HG03039 (cell line): Measurements from ENCODE around the gene CYSTM1.

ENCODE experiments used
- ATAC-seq: cut with Tn5 transposase; IDR thresholded peaks from one replicate; pipeline ENCODE4 v1.9.1; 2021; ENCODE audit warnings: mild to moderate bottlenecking, moderate library complexity; ENCODE audit not compliant: unreplicated experiment

CYSTM1 gene

DNA sequence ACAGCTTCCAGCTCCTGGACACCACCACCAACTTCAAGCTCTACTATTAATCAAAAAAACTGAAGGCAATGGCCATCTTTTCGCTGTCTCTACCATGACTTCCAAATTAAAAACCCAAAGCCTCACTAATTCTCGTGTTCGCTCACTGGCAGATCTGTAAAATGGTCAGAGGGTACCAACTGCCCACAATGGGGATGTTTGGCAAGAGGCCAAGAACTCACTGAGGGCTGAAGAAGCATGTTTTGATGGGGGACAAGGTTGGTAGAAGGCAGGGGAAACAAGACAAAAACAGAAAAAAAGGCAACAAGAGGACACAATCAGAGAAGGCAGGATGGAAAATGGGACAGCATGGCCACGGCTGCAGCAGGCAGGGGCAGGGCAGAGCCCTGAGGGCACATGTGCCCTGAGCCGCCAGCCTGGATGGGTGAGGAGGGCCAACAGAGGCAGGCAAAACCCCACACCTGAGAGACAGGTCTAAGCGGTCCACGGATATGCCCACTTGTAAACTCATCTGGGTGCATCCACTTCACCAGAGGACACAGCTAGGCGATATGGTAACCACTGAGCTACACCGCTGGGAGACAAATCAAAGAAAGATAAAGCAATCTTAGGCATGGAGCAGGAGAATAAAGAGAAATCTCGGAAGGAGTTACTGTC is 77.6 kb downstream of the CYSTM1 start:
- no peak for ATAC-seq

DNA sequence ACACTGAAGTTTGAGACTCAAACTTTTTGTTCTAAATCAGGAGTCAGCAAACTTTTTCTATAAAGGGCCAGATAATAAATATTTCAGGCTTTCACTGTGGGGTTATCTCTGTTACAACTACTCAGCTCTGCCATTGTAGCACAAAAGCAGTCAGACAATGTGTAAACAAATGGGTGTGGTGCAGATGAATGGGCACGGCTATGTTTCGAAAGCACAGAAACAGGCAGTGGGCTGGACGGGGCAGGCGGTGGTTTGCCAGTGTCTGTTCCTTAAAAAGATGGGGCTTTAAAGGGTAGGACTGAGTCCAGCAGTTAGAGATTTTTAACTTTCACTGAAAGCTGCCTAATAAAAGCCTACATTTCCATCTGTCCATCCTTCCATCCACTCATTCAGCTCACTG is 79.0 kb downstream of the CYSTM1 start:
- no peak for ATAC-seq

DNA sequence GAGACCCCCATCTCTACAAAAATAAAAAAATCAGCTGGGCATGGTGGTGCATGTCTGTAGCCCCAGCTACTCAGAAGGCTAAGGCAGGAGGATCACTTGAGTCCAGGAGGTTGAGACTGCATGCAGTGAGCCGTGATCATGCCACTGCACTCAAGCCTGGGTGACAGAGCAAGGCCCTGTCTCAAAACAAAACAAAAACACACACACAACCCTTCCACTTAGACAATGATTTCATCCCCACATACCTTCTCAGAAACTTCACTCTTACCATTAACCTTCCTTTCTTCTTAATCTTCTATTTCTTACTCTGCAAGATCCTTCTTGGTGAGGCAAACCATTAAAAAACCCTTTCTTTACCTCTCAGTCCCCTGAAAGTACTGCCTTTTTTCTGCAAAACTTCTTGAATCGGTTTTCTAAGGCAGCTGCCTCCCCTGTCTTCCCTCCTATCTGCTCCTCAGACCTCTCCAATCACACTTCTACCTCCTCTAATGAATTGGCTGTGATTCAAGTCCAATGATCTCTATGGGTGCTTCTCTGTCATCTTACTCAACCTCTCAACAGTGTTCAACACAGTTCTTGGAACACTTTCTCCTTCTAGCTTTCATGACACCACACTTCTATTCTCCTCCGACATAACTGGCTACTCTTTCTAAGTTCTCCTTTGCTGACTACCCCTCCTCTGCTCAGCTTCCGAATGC is 80.6 kb downstream of the CYSTM1 start:
- no peak for ATAC-seq

- ATAC-seq, result no peak
These were observed 81.7 kb downstream of the CYSTM1 start for GRCh38 chr5:140256726-140257125.

- no peak for ATAC-seq
These were observed 83.0 kb downstream of the CYSTM1 start for GRCh38 chr5:140258016-140258415.

- no peak for ATAC-seq
These were observed 83.9 kb downstream of the CYSTM1 start for GRCh38 chr5:140258873-140259272.

DNA sequence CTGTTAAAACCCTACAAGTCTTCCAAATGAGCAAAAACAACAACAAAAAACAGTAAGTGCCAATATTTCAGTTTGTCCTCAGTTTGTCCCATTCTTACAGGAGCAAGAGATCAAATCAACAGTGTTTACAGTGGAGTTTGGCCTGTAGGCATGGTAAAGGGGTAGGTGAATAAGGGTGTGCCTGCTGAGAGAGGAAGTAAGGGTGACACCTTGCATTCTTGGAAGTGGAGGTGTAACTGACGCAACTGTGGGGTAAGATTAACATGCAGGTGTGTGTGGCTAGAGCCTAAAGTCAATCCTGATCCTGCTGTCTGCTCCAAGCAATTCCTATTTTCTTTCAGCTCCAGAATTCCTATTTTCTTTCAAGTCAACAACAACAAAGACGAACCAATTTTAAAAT is 84.5 kb downstream of the CYSTM1 start:
- no peak for ATAC-seq

- no peak for ATAC-seq
These were observed 85.2 kb downstream of the CYSTM1 start for GRCh38 chr5:140260089-140260656.

DNA sequence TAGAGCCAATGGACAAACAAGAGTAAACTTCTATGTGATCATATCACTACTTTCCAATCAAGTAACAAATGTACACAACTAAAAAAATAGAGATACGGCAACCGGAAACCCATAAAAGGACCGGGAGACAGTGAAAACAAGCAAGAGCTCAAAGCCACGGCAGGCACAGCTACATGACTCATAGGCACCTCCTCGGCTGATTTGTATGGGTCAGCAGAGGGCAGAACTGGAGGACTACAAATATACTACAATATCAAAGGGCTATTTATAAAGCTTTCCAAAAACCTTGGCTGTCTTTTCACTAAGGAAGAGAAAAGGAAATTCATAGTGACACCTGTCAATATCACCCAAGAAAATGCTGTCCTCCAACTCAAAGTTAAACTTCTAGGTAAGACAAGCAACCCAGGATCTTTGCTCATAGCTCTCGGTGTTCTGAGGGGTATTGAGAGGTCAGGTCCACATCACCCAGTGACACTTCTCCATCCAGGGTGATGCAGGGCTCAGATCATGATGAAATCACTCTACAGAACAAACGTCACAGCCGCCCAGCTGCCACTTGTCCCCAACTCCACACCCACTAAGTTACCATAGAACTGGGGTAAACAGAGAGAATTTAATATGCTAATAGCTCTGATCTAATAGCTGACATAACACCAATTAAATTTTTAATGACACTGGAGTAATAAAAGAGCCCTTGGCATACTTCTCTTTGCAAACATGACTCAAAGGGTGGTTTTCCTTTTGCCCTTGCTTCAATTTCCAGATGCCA is 86.6 kb downstream of the CYSTM1 start:
- ATAC-seq, result no peak

DNA sequence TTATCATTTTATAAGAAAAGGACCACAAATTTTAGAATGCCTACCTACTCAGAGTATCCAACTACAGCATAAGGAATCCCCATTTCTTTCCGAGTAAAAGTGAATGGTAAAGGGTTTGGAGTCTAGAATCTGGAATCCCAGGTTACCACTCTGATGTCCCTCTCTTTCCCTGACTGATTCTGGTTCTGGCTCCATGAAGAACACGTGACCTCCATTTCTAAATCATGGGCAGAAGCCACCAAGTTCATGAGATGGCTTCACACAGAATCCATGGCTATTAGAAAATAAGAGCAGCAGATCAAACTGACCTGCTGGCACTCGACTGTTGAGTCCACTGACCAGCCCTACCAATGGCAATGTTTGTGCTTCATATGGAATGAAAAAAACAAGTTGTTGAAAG is 87.2 kb downstream of the CYSTM1 start:
- ATAC-seq, result no peak

DNA sequence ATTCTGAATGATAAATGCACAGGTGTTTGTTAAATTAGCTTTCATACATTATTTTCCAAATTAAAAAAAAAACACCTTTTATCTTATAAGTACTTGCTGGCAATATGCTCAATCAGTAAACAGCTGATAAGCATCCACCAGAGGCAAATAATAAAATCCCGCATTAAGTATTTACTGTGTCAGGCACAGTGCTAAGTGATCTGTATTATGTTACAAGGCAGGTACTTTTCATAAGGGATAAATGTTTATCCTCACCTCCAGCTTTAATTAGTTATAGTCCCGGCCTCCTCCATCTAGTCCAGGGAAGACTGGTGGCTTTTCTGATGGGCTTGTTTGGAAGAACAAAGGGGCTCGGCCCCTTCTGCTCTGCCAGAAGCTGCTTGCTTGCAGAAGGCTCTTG is 87.9 kb downstream of the CYSTM1 start:
- ATAC-seq, result no peak

DNA sequence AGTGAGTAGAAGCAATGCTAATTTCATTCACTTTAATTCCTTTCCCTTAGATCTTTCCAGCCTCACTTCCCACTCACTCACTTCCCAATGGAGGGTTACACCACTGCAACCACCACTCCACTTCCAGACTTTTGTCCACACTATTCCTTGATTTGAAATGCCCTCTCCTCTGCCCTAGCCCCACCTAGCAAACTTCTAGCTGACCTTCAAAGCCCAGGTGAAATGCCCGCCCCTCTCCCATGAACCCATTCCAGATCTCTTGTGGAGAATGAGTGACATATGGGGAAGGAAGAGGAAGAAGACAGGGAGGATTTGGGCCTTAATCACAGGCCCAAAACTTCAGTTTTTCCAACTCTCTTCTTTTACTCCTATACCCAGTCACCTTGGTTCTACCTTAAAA is 90.9 kb downstream of the CYSTM1 start:
- ATAC-seq, result no peak

GRCh38 chr5:140266471-140267200 is 91.6 kb downstream of the CYSTM1 start:
- ATAC-seq, result no peak

- ATAC-seq, result no peak
These were observed 92.2 kb downstream of the CYSTM1 start for GRCh38 chr5:140267201-140267540.

- ATAC-seq, result no peak
These were observed 92.6 kb downstream of the CYSTM1 start for GRCh38 chr5:140267559-140268018.

GRCh38 chr5:140270008-140270407 is 95.0 kb downstream of the CYSTM1 start:
- ATAC-seq, result no peak

- ATAC-seq, result no peak
These were observed 98.5 kb downstream of the CYSTM1 start for GRCh38 chr5:140273401-140273877.

DNA sequence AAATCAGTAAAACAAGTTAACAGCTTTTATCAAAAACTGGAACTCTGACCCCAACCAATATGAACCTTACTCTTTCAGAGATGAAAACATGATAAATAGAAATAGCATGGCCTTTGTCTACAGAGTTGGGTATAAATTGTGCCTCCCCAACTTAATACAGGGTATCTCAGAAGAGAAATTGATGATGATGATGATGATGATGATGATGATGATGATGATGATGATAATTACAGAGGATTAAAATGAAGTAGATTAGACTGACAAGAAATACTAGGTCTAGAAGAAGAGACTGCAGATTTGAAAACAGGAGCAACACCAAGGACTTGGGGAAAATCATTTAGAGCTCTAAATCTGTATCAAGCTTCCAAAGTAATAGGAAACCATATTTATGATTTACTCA is 100.8 kb downstream of the CYSTM1 start:
- no peak for ATAC-seq

GRCh38 chr5:140282266-140282665 is 107.3 kb downstream of the CYSTM1 start:
- ATAC-seq, result no peak

- no peak for ATAC-seq
These were observed 109.0 kb downstream of the CYSTM1 start for GRCh38 chr5:140284013-140284412.

DNA sequence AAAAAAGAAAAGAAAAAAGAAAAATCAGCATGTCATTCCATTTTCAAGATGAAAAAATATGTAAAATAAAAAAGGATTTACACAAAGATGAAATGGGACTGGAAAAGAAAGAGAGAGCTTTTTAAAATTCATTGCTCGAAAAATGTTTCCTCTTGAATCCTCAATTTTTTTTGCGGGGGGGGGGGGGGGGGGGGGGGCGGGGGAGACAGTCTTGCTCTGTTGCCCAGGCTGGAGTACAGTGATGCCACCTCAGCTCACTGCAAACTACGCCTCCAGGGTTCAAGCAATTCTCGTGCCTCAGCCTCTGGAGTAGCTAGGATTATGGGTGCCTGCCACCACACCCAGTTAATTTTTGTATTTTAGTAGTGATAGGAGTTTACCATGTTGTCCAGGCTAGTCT is 111.4 kb downstream of the CYSTM1 start:
- no peak for ATAC-seq
